ENCODE measurements around the gene KBTBD7. TPM values are rescaled to one million over a fixed set of nuclear protein-coding genes. Genes with fewer than 3 reads are reported as not detected.

KBTBD7 gene
- total and polyA plus RNA-seq, 9 of the 15 experiments (the other 6 are each of a cell fraction or from before 2014, with no cell fraction given) = 1.8 to 4.4 (median 3.3) TPM

GRCh38 chr13:41179593-41180250 lies 14.6 kb downstream of the KBTBD7 start (continued):
- TF ChIP-seq MAFK (IDR thresholded peaks at IDR 0.05; ENCODE audit: low read length) (peak; percentile 81), FOXK2 (conservative IDR thresholded peaks at IDR 0.05 in 1 of 2, IDR thresholded peaks at IDR 0.05 in 1 of 2; ENCODE audit: low read depth in 2 of 2) (no peak), PTRF (tag; IDR thresholded peaks at IDR 0.05) (no peak), TAF1 (IDR thresholded peaks at IDR 0.05; ENCODE audit: control insufficient read depth, extremely low read depth, insufficient read depth, low read length, severe bottlenecking) (no peak), CBX1 (IDR thresholded peaks at IDR 0.05; ENCODE audit: low read depth) (no peak), ZFPM2 (CRISPR knock-in tag; IDR thresholded peaks at IDR 0.05) (no peak), ASH1L (IDR thresholded peaks at IDR 0.05; ENCODE audit: borderline replicate concordance, low read depth, partially characterized antibody) (no peak), SMARCE1 (IDR thresholded peaks at IDR 0.05) (no peak), MAFF (IDR thresholded peaks at IDR 0.05; ENCODE audit: low read length) (peak; percentile 85), MAFG (tag; conservative IDR thresholded peaks at IDR 0.05) (peak; percentile 89), NR3C1 (CRISPR knock-in tag; IDR thresholded peaks at IDR 0.05) (no peak), ZBTB34 (CRISPR knock-in tag; IDR thresholded peaks at IDR 0.05) (no peak), PKNOX1 (IDR thresholded peaks at IDR 0.05) (no peak)
